Gastrocnemius medialis (tissue), 4 donors: ENCODE results near the gene CHI3L1. TPM values are rescaled to one million over a fixed set of nuclear protein-coding genes. Genes with fewer than 3 reads are reported as not detected.

Experiments
- ATAC-seq, 2 donors: fragments of 150-250 bp; one replicate each; pipeline ENCODE4 v1.9.1; 2016
- DNase-seq, 2 donors: peaks; one replicate each; pipeline ENCODE4 v3.0.0-alpha.2; 2019
- H3K27ac ChIP-seq, 4 donors: fragments of 200-600 bp; sonication (generic); 1 replicate in 1 of 4; 2 replicates in 3 of 4; pipeline ENCODE4 v1.5.1; 2016 to 2018; ENCODE audit warnings: mild to moderate bottlenecking in 2 of 4, moderate library complexity in 1 of 4
- H3K27me3 ChIP-seq, 3 donors: fragments of 200-600 bp; sonication (generic) in 2 of 3; 1 replicate in 1 of 3; 2 replicates in 2 of 3; pipeline versions ENCODE4 v1.5.1 to v1.6.0; 2016 to 2019; ENCODE audit warnings: mild to moderate bottlenecking in 1 of 3, moderate library complexity in 1 of 3
- H3K36me3 ChIP-seq, 2 donors: fragments of 200-600 bp; sonication (generic) in 1 of 2; one replicate each; pipeline ENCODE4 v1.5.1; 2017 to 2018
- H3K4me1 ChIP-seq, 2 donors: fragments of 200-600 bp; sonication (generic) in 1 of 2; one replicate each; pipeline ENCODE4 v1.5.1; 2016 to 2017; ENCODE audit warnings: mild to moderate bottlenecking in 2 of 2
- H3K4me3 ChIP-seq, 4 donors: fragments of 200-600 bp; sonication (generic) in 3 of 4; 1 replicate in 1 of 4; 2 replicates in 3 of 4; pipeline ENCODE4 v1.5.1; 2016 to 2019; ENCODE audit warnings: mild to moderate bottlenecking in 2 of 4
- H3K9me3 ChIP-seq, 3 donors: fragments of 200-600 bp; sonication (generic) in 2 of 3; 1 replicate in 1 of 3; 2 replicates in 2 of 3; pipeline ENCODE4 v1.5.1; 2016 to 2019
- CTCF ChIP-seq, 5 experiments: fragments of 450-650 bp in 3 of 5; fragments of 200-600 bp in 2 of 5; sonication (generic) in 2 of 5; IDR thresholded peaks in 4 of 5; conservative IDR thresholded peaks in 1 of 5; 1 replicate in 4 of 5; 2 replicates in 1 of 5; pipeline ENCODE4 v1.5.1; 2016 to 2019; ENCODE audit warnings: antibody characterized with exemption in 5 of 5, mild to moderate bottlenecking in 3 of 5, moderate library complexity in 3 of 5
- POLR2A ChIP-seq, 2 donors: fragments of 450-650 bp; IDR thresholded peaks; one replicate each; pipeline ENCODE4 v1.6.1; 2017; ENCODE audit warnings: antibody characterized with exemption in 2 of 2, mild to moderate bottlenecking in 2 of 2, moderate library complexity in 2 of 2
- in situ Hi-C, 4 donors: fragments of 200-750 bp; cut with MboI; loops; one replicate each; pipeline versions ENCODE4 v1.15.0 to v1.8.0; 2017; ENCODE audit warnings: low sequenced_read_pairs in 4 of 4
- intact Hi-C: fragments of 100-400 bp; cut with DNase I; formaldehyde crosslinking; loops from one replicate; pipeline ENCODE4 v1.15.1; 2023; ENCODE audit warnings: low total_unique reads
- total RNA-seq, 4 donors: library from RNA; depleted of rRNA; stranded (reverse); fragments of >200 nt; gene quantifications; one replicate each; pipeline versions ENCODE4 v1.1.0 to v1.2.3, GENCODE V29; 2016

The CHI3L1 gene
- total RNA-seq, 4 donors from 2014 or later: 4.0 to 19.7 (median 9.9) TPM

- in situ Hi-C loops (no loop called here), intact Hi-C loops (loop anchor here (2.0 kb wide), 1 partner anchor 91 kb away; no protein-coding TSS in a partner anchor)
- Histone ChIP-seq H3K9me3 (no peaks in the 10 kb centered on the region), H3K36me3 (no peaks in the 10 kb centered on the region), H3K27me3 (no peaks in the 10 kb centered on the region), H3K4me1 (peaks cover 28 to 41% of the 10 kb centered on the region in 2 donors), H3K27ac (peak overlapping the region in 2 of 4 donors; percentile 49), H3K4me3 (no peak overlapping the region)
- peak in 1 of 2 donors; percentile 68 for DNase-seq
- no peak for TF ChIP-seq POLR2A (IDR thresholded peaks at IDR 0.05)
- no peak for TF ChIP-seq CTCF (IDR thresholded peaks at IDR 0.05 in 4 of 5, conservative IDR thresholded peaks at IDR 0.05 in 1 of 5)
- peak; percentile 30 to 33 for ATAC-seq
Measured at GRCh38 chr1:203129501-203130231, 56.8 kb downstream of the CHI3L1 start.

Other genes with a start within 250 kb of the CHI3L1 start
- gene ADIPOR1, start 228.4 kb downstream of the CHI3L1 start, total RNA-seq: 100 to 1,000 TPM; 103 to 133 (median 119) TPM
- 100 to 1,000 TPM; 349 to 677 (median 419) TPM for gene CYB5R1, start 219.4 kb downstream of the CHI3L1 start, total RNA-seq
- gene TMEM183A, start 179.3 kb downstream of the CHI3L1 start, total RNA-seq: 10 to 100 TPM; 28.7 to 41.4 (median 30.6) TPM
- gene PPFIA4, start 160.2 kb downstream of the CHI3L1 start, total RNA-seq: 10 to 100 TPM in 3 of 4 donors, 1 to 10 TPM in 1; 8.4 to 45.5 (median 33.1) TPM
- 100 to 1,000 TPM in 1 of 4 donors, 10 to 100 TPM in 3; 21.4 to 146 (median 73.1) TPM for gene MYOG, start 100.7 kb downstream of the CHI3L1 start, total RNA-seq
- 1 to 10 TPM in 2 of 4 donors, under 1 TPM in 2; 0.25 to 5.6 (median 1.7) TPM for gene ADORA1, start 59.0 kb downstream of the CHI3L1 start, total RNA-seq
- gene MYBPH, start 10.9 kb downstream of the CHI3L1 start, total RNA-seq: 100 to 1,000 TPM in 1 of 4 donors, 10 to 100 TPM in 2, 1 to 10 TPM in 1; 7.4 to 260 (median 45.5) TPM
- under 1 TPM in 1 of 4 donors, not detected in 3; 0.20 TPM for gene CHIT1, start 43.0 kb upstream of the CHI3L1 start, total RNA-seq
- 100 to 1,000 TPM in 1 of 4 donors, 10 to 100 TPM in 3; 48.0 to 286 (median 74.9) TPM for gene BTG2, start 118.8 kb upstream of the CHI3L1 start, total RNA-seq
- 10 to 100 TPM in 1 of 4 donors, 1 to 10 TPM in 3; 6.3 to 15.8 (median 7.8) TPM for gene FMOD, start 164.4 kb upstream of the CHI3L1 start, total RNA-seq